Stimulated activated memory B cell treated with anti-CD40 and anti-IgM and Interleukin-4, amounts not matched to agents 10 μg/mL and 1 μg/mL and 100 μg/mL, for 72 hours (primary cell): ENCODE data around the gene MICU2.
"Not testable (repeated sequence)": the region's sequence is repeated elsewhere in the genome, so short reads cannot be mapped to it uniquely, and the experiment has no call there.

Source experiments
- ATAC-seq: fragments of 150-1000 bp; cut with Tn5 transposase; 2 replicates; pipeline ENCODE4 v1.10.0; 2021
- H3K27ac Mint-ChIP-seq: one replicate; pipeline ENCODE4 v1.8.0; 2022; ENCODE audit warnings: mild to moderate bottlenecking, mixed read lengths
- H3K27me3 Mint-ChIP-seq: one replicate; pipeline ENCODE4 v1.8.0; 2022; ENCODE audit warnings: mixed read lengths
- H3K36me3 Mint-ChIP-seq: one replicate; pipeline ENCODE4 v1.8.0; 2022; ENCODE audit warnings: mixed read lengths
- H3K4me1 Mint-ChIP-seq: one replicate; pipeline ENCODE4 v1.8.0; 2022; ENCODE audit warnings: mixed read lengths
- H3K4me3 Mint-ChIP-seq: one replicate; pipeline ENCODE4 v1.8.0; 2022; ENCODE audit warnings: mild to moderate bottlenecking, moderate library complexity, mixed read lengths
- H3K9me3 Mint-ChIP-seq: one replicate; pipeline ENCODE4 v1.8.0; 2022; ENCODE audit warnings: mixed read lengths

MICU2 gene

GRCh38 chr13:21579754-21580316, 24.1 kb downstream of the MICU2 start:
- peak overlapping the region; percentile 52 for H3K27ac Mint-ChIP-seq
- peaks cover 26% of the 10 kb centered on the region for H3K4me1 Mint-ChIP-seq
- no peak overlapping the region for H3K4me3 Mint-ChIP-seq
- peaks cover 4% of the 10 kb centered on the region for H3K9me3 Mint-ChIP-seq
- H3K27me3 Mint-ChIP-seq, result no peaks in the 10 kb centered on the region
- peaks cover 9% of the 10 kb centered on the region for H3K36me3 Mint-ChIP-seq
- ATAC-seq, result peak; percentile 59

DNA sequence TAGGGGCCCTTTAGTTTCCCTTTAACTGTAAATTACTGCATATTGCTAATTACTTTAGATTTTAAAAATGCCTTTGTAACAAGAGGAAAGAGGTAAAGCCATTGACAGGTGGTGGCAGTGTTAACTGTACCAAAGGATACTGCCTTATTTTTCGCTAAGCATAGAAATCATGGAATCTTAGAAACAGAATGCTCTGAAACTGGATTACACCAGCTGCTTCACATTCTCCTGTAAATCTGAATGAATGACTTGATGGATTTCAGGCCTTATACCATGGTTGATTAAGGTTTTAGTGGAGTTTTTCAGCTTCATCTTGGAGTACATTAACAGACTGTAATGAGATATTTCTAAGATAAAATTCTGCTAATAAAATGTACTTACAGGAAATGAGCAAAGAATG, 25.2 kb downstream of the MICU2 start:
- H3K4me1 Mint-ChIP-seq, result peaks cover 33% of the 10 kb centered on the region
- peaks cover 9% of the 10 kb centered on the region for H3K36me3 Mint-ChIP-seq
- no peak overlapping the region for H3K4me3 Mint-ChIP-seq
- H3K27me3 Mint-ChIP-seq, result no peaks in the 10 kb centered on the region
- H3K9me3 Mint-ChIP-seq, result peaks cover 4% of the 10 kb centered on the region
- H3K27ac Mint-ChIP-seq, result no peak overlapping the region
- no peak for ATAC-seq

GRCh38 chr13:21576426-21576825, 27.5 kb downstream of the MICU2 start:
- Mint-ChIP-seq H3K27ac (no peak overlapping the region), H3K9me3 (no peaks in the 10 kb centered on the region), H3K36me3 (no peaks in the 10 kb centered on the region), H3K4me1 (peaks cover 38% of the 10 kb centered on the region), H3K4me3 (no peak overlapping the region), H3K27me3 (no peaks in the 10 kb centered on the region)
- ATAC-seq, result no peak

GRCh38 chr13:21573920-21574712, 29.9 kb downstream of the MICU2 start:
- Mint-ChIP-seq H3K4me3 (no peak overlapping the region), H3K4me1 (peaks cover 36% of the 10 kb centered on the region), H3K9me3 (no peaks in the 10 kb centered on the region), H3K36me3 (peaks cover 5% of the 10 kb centered on the region), H3K27ac (no peak overlapping the region), H3K27me3 (no peaks in the 10 kb centered on the region)
- ATAC-seq, result no peak

DNA sequence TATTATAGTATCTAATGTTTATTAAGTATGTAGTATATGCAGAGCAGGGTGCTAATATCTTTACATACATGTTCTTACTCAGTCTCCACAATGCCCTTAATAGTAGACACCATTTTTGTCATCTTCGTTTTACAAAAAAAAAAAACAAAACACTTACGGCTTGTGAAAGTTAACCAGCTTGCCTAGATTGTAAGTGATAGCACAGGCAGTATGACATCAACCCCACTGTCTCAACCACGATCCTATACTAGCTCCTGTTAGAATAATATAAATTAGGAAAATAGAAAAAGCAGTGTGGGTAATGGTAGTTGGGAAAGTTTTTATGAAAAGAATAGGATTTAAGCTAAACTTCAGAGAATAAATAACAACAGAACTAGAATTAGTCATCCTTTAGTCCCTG, 34.3 kb downstream of the MICU2 start:
- H3K4me1 Mint-ChIP-seq, result peaks cover 45% of the 10 kb centered on the region
- H3K36me3 Mint-ChIP-seq, result peaks cover 22% of the 10 kb centered on the region
- no peak for ATAC-seq
- peak overlapping the region; percentile 31 for H3K27ac Mint-ChIP-seq
- H3K9me3 Mint-ChIP-seq, result no peaks in the 10 kb centered on the region
- H3K4me3 Mint-ChIP-seq, result no peak overlapping the region
- H3K27me3 Mint-ChIP-seq, result no peaks in the 10 kb centered on the region

GRCh38 chr13:21568854-21569253, 35.1 kb downstream of the MICU2 start:
- Mint-ChIP-seq H3K27me3 (no peaks in the 10 kb centered on the region), H3K4me1 (peaks cover 41% of the 10 kb centered on the region), H3K9me3 (no peaks in the 10 kb centered on the region), H3K27ac (peak overlapping the region; percentile 31), H3K4me3 (no peak overlapping the region), H3K36me3 (peaks cover 30% of the 10 kb centered on the region)
- ATAC-seq, result no peak

DNA sequence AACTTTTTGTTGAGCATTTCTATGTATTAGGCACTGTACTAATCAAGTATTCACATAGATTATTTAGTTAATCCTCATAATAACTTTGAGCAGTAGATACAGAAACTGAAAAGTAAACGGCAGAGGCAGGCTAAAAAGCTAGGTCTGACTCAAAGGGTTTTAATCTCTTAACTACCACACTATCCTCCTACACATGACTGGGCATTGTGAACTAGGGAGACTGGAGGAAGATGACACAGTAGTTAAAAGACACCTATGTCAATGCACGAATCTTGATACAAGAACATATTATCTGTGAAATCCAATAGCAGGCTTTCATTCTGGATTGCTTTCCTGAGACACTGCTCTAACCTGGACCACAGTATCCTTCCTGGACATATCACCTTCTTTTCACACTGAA, 36.3 kb downstream of the MICU2 start:
- H3K27ac Mint-ChIP-seq, result peak overlapping the region; percentile 31
- no peaks in the 10 kb centered on the region for H3K27me3 Mint-ChIP-seq
- peaks cover 42% of the 10 kb centered on the region for H3K36me3 Mint-ChIP-seq
- ATAC-seq, result no peak
- no peak overlapping the region for H3K4me3 Mint-ChIP-seq
- peaks cover 1% of the 10 kb centered on the region for H3K9me3 Mint-ChIP-seq
- H3K4me1 Mint-ChIP-seq, result peaks cover 38% of the 10 kb centered on the region

GRCh38 chr13:21557995-21558394, 46.0 kb downstream of the MICU2 start:
- Mint-ChIP-seq H3K36me3 (peaks cover 59% of the 10 kb centered on the region), H3K4me1 (peaks cover 31% of the 10 kb centered on the region), H3K4me3 (no peak overlapping the region), H3K27ac (no peak overlapping the region), H3K27me3 (no peaks in the 10 kb centered on the region), H3K9me3 (peaks cover 10% of the 10 kb centered on the region)
- ATAC-seq, result no peak

- H3K4me3 Mint-ChIP-seq, result no peak overlapping the region
- peaks cover 3% of the 10 kb centered on the region for H3K9me3 Mint-ChIP-seq
- no peak for ATAC-seq
- H3K27ac Mint-ChIP-seq, result no peak overlapping the region
- H3K27me3 Mint-ChIP-seq, result no peaks in the 10 kb centered on the region
- peaks cover 52% of the 10 kb centered on the region for H3K36me3 Mint-ChIP-seq
- peaks cover 31% of the 10 kb centered on the region for H3K4me1 Mint-ChIP-seq
Measured at GRCh38 chr13:21556051-21556450, 47.9 kb downstream of the MICU2 start.

- Mint-ChIP-seq H3K36me3 (peaks cover 45% of the 10 kb centered on the region), H3K4me1 (peaks cover 31% of the 10 kb centered on the region)
- not testable (repeated sequence) for H3K9me3 Mint-ChIP-seq, H3K27ac Mint-ChIP-seq, ATAC-seq, H3K4me3 Mint-ChIP-seq, H3K27me3 Mint-ChIP-seq
Measured at GRCh38 chr13:21553261-21553660, 50.7 kb downstream of the MICU2 start.

DNA sequence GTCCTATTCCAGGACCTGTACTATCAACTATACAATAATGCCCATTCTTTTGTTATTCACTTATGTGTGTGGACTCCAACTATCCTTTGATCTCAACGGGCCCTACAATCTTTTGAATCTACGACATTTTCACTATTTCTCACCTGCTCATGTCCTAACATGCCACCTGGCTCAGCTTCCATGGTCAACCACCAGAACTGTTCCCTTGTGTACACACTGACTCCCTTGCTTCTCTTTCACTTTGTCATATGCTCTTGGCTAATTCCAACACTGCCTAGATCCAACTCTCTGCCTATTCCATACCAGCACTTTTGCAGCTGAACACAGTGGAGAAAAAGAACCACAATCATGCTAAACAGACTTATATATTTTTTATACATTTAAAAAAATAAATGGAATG, 53.1 kb downstream of the MICU2 start:
- Mint-ChIP-seq H3K36me3 (peaks cover 35% of the 10 kb centered on the region), H3K4me1 (peaks cover 28% of the 10 kb centered on the region), H3K9me3 (peaks cover 2% of the 10 kb centered on the region), H3K4me3 (no peak overlapping the region), H3K27me3 (no peaks in the 10 kb centered on the region), H3K27ac (no peak overlapping the region)
- no peak for ATAC-seq

- Mint-ChIP-seq H3K4me3 (no peak overlapping the region), H3K27me3 (no peaks in the 10 kb centered on the region), H3K27ac (no peak overlapping the region), H3K36me3 (peaks cover 39% of the 10 kb centered on the region), H3K9me3 (no peaks in the 10 kb centered on the region), H3K4me1 (peaks cover 33% of the 10 kb centered on the region)
- no peak for ATAC-seq
Measured at GRCh38 chr13:21549633-21550032, 54.3 kb downstream of the MICU2 start.

DNA sequence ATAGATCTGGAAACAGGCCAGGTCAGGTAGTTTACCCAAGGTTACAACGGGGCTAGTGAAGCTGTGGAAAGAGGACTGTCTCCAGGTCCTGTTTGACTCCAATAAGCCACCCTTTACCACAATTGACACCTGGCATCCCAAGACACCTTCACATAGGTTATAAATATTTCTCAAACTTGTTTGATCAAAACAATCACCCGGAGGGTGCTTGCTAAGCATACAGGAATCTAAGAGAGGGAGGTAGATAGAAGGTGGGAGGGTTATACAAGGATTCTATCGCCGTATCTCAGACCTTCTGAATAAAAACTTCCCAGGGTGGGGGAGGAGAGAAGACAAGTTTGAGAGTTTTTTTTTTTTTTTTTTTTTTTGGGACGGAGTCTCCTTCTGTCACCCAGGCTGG, 55.4 kb downstream of the MICU2 start:
- no peaks in the 10 kb centered on the region for H3K27me3 Mint-ChIP-seq
- H3K27ac Mint-ChIP-seq, result no peak overlapping the region

GRCh38 chr13:21546372-21546771, 57.6 kb downstream of the MICU2 start:
- Mint-ChIP-seq H3K4me1 (peaks cover 43% of the 10 kb centered on the region), H3K36me3 (peaks cover 24% of the 10 kb centered on the region), H3K4me3 (no peak overlapping the region), H3K27ac (peak overlapping the region; percentile 20), H3K9me3 (no peaks in the 10 kb centered on the region), H3K27me3 (no peaks in the 10 kb centered on the region)
- no peak for ATAC-seq

More for the DNA sequence above, 55.4 kb downstream of the MICU2 start:
- ATAC-seq, result no peak
- H3K4me1 Mint-ChIP-seq, result peaks cover 37% of the 10 kb centered on the region
- H3K36me3 Mint-ChIP-seq, result peaks cover 36% of the 10 kb centered on the region
- H3K9me3 Mint-ChIP-seq, result no peaks in the 10 kb centered on the region
- H3K4me3 Mint-ChIP-seq, result no peak overlapping the region

DNA sequence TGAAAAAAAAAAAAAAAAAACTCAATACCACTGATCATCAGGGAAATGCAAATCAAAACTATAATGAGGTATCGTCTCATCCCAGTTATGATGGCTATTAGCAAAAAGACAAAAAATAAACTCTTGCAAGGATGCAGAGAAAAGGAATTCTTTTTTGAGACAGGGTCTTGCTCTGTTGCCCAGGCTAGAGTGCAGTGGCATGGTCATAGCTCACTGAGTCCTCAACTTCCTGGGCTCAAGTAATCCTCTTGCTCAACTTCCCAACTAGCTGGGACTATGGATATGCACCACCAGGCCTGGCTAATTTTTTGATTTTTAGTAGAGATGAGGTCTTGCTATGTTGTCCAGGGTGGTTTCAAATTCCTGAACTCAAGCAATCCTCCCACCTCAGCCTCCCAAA, 59.5 kb downstream of the MICU2 start:
- no peaks in the 10 kb centered on the region for H3K27me3 Mint-ChIP-seq
- no peak for ATAC-seq
- no peak overlapping the region for H3K4me3 Mint-ChIP-seq
- H3K9me3 Mint-ChIP-seq, result no peaks in the 10 kb centered on the region
- peaks cover 24% of the 10 kb centered on the region for H3K36me3 Mint-ChIP-seq
- H3K27ac Mint-ChIP-seq, result no peak overlapping the region
- H3K4me1 Mint-ChIP-seq, result peaks cover 43% of the 10 kb centered on the region

DNA sequence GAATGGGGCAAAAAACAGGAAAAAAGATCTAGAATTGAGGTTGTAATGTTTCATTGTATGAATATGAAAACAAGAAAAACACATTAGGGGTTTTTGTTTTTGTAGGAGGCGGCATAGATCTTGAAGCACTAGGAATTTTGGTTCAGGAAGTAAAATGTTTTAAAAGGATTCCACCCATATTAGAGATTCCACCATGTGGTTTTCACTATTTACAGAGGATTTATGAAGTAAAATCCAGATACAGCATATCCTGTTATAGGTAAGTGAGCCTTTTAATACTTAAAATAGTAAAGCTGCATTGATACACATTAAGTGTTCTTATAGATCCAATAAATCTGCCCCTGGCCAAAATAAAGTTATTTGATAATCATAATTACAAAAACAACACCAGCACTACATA, 61.4 kb downstream of the MICU2 start:
- H3K4me3 Mint-ChIP-seq, result no peak overlapping the region
- no peak overlapping the region for H3K27ac Mint-ChIP-seq
- H3K27me3 Mint-ChIP-seq, result no peaks in the 10 kb centered on the region
- no peaks in the 10 kb centered on the region for H3K9me3 Mint-ChIP-seq
- no peak for ATAC-seq
- peaks cover 35% of the 10 kb centered on the region for H3K36me3 Mint-ChIP-seq
- H3K4me1 Mint-ChIP-seq, result peaks cover 47% of the 10 kb centered on the region
